GM21360 (cell line): ENCODE measurements around the gene VCX3B.
"Not testable (repeated sequence)": the region's sequence is repeated elsewhere in the genome, so short reads cannot be mapped to it uniquely, and the experiment has no call there.

Source experiments
- ATAC-seq: cut with Tn5 transposase; IDR thresholded peaks from one replicate; pipeline ENCODE4 v1.9.1; 2021; ENCODE audit warnings: mild to moderate bottlenecking, moderate library complexity; ENCODE audit not compliant: unreplicated experiment

VCX3B gene

GRCh38 chrX:8464530-8464929 is at the start of gene VCX3B:
Gene VCX3B (plus strand): TSS chrX:8464830. CDS start chrX:8465451, 621 bp downstream.
- not testable (repeated sequence) for ATAC-seq

- no peak for ATAC-seq
Measured at GRCh38 chrX:8418301-8418700, 46.3 kb upstream of the VCX3B start.

GRCh38 chrX:8424912-8425311 is 39.7 kb upstream of the VCX3B start:
- ATAC-seq: no peak

GRCh38 chrX:8429692-8430249 is 34.9 kb upstream of the VCX3B start:
- no peak for ATAC-seq

GRCh38 chrX:8430444-8430843 is 34.2 kb upstream of the VCX3B start:
- ATAC-seq: no peak

- no peak for ATAC-seq
Measured at GRCh38 chrX:8432396-8432795, 32.2 kb upstream of the VCX3B start.

- ATAC-seq: no peak
Measured at GRCh38 chrX:8433109-8434062, 31.2 kb upstream of the VCX3B start.

- ATAC-seq: no peak
Measured at GRCh38 chrX:8447368-8447767, 17.3 kb upstream of the VCX3B start.

GRCh38 chrX:8452343-8452742 is 12.3 kb upstream of the VCX3B start:
- not testable (repeated sequence) for ATAC-seq

GRCh38 chrX:8453611-8454010 is 11.0 kb upstream of the VCX3B start:
- no peak for ATAC-seq

- no peak for ATAC-seq
Measured at GRCh38 chrX:8455557-8455956, 9.1 kb upstream of the VCX3B start.

- ATAC-seq: no peak
Measured at GRCh38 chrX:8462488-8462887, 2.1 kb upstream of the VCX3B start.

- ATAC-seq: no peak
Measured at GRCh38 chrX:8484360-8484949, 19.8 kb downstream of the VCX3B start.

- not testable (repeated sequence) for ATAC-seq
Measured at GRCh38 chrX:8495036-8495435, 30.4 kb downstream of the VCX3B start.

GRCh38 chrX:8500203-8500602 is 35.6 kb downstream of the VCX3B start:
- no peak for ATAC-seq

- ATAC-seq: not testable (repeated sequence)
Measured at GRCh38 chrX:8502101-8502500, 37.5 kb downstream of the VCX3B start.

- ATAC-seq: no peak
Measured at GRCh38 chrX:8504451-8504850, 39.8 kb downstream of the VCX3B start.
